Adrenal gland (tissue), 12 donors: ENCODE results near the gene SKOR2. TPM values are rescaled to one million over a fixed set of nuclear protein-coding genes. Genes with fewer than 3 reads are reported as not detected.

Experiments
- DNase-seq, 7 donors: peaks; one replicate each; pipeline ENCODE4 v3.0.0-alpha.2; 2019 to 2020
- H3K27ac ChIP-seq, 5 donors: fragments of 200-600 bp; sonication (generic) in 4 of 5; 1 replicate in 3 of 5; 2 replicates in 2 of 5; pipeline versions ENCODE4 v1.5.1 to v1.8.0; 2016 to 2020; ENCODE audit warnings: mild to moderate bottlenecking in 1 of 5
- H3K27me3 ChIP-seq: fragments of 200-600 bp; 2 replicates; pipeline ENCODE4 v1.8.0; 2021
- H3K36me3 ChIP-seq, 2 donors: fragments of 200-600 bp; replicated peaks in 1 of 2; 1 replicate in 1 of 2; 2 replicates in 1 of 2; pipeline versions ENCODE4 v1.5.1 to v1.8.0; 2018 to 2022
- H3K4me1 ChIP-seq, 2 donors: fragments of 200-600 bp; replicated peaks in 1 of 2; 1 replicate in 1 of 2; 2 replicates in 1 of 2; pipeline versions ENCODE4 v1.5.1 to v1.8.0; 2018 to 2021
- H3K4me3 ChIP-seq, 4 donors: fragments of 200-600 bp; sonication (generic) in 3 of 4; one replicate each; pipeline ENCODE4 v1.5.1; 2016 to 2018
- H3K9me3 ChIP-seq, 3 donors: fragments of 200-600 bp; sonication (generic) in 1 of 3; replicated peaks in 1 of 3; 1 replicate in 2 of 3; 2 replicates in 1 of 3; pipeline versions ENCODE4 v1.5.1 to v1.8.0; 2016 to 2021
- CTCF ChIP-seq, 6 experiments: fragments of 450-650 bp in 4 of 6; fragments of 200-600 bp in 2 of 6; sonication (generic) in 1 of 6; IDR thresholded peaks; 1 replicate in 5 of 6; 2 replicates in 1 of 6; pipeline versions ENCODE4 v1.5.1 to v1.8.0; 2016 to 2021; ENCODE audit warnings: antibody characterized with exemption in 6 of 6, mild to moderate bottlenecking in 2 of 6, moderate library complexity in 1 of 6
- POLR2A ChIP-seq, 2 donors: fragments of 450-650 bp; IDR thresholded peaks; one replicate each; pipeline ENCODE4 v1.6.1; 2017; ENCODE audit warnings: antibody characterized with exemption in 2 of 2, mild to moderate bottlenecking in 2 of 2, moderate library complexity in 1 of 2
- WGBS, 4 donors: extraction: QIAGEN DNeasy Blood & Tissue Kit in 2 of 4; methylation state at CpG; one replicate each; pipeline versions ENCODE4 v1.1.5 to v1.1.7; 2013 to 2017; 5-methylcytosine and 5-hydroxymethylcytosine counted together
- intact Hi-C, 2 donors: fragments of 100-400 bp; cut with DNase I; formaldehyde crosslinking; loops; one replicate each; pipeline versions ENCODE4 v1.14.1 to v1.15.0; 2022 to 2023
- polyA plus RNA-seq, 3 donors: library from polyadenylated mRNA; stranded (reverse); fragments of 200-250 nt in 2 of 3; fragments of 350-450 nt in 1 of 3; fragmentation: Illumina TruSeq in 1 of 3; extraction: RNeasy Lipid Tissue Mini Kit (QIAGEN cat#74804) in 1 of 3; gene quantifications; one replicate each; pipeline ENCODE4 v1.2.3, GENCODE V29; 2013 to 2014
- total RNA-seq, 9 donors: library from RNA; depleted of rRNA in 4 of 9; stranded (reverse); fragments of >200 nt in 4 of 9; fragments of 120-200 nt in 1 of 9; fragmentation: NEBNext Ultra II Directional in 1 of 9; extraction: Animal tissue kit (Norgen Biotek cat#: 25700) in 1 of 9; gene quantifications; one replicate each; pipeline versions ENCODE4 v1.1.0 to v1.2.4, GENCODE V29; 2013 to 2023
- donor health status: healthy with polysubstance abuse.
- donor health status: Bipolar disorder and iron deficiency.
- donor health status: DM: yes; HTN: yes; CAD: no.
- donor health status: DM: no; HTN: no; CAD: no.
- donor health status: DM: no; HTN: no; CAD: no.
- donor health status: DM: yes; HTN: yes; CAD: no.

Gene SKOR2
- total and polyA plus RNA-seq, 12 donors, result not detected

- Histone ChIP-seq H3K9me3 (no peaks in the 10 kb centered on the region), H3K4me3 (no peak overlapping the region), H3K27me3 (no peaks in the 10 kb centered on the region), H3K36me3 (no peaks in the 10 kb centered on the region), H3K4me1 (peaks cover 0 to 7% of the 10 kb centered on the region in 2 donors), H3K27ac (no peak overlapping the region)
- TF ChIP-seq CTCF (IDR thresholded peaks at IDR 0.05) (no peak), POLR2A (IDR thresholded peaks at IDR 0.05) (no peak)
- 46 to 59% (median 56%) methylated on average over 4 of the region's 4 CpGs for WGBS, 4 donors
- DNase-seq, result no peak
- intact Hi-C loops, result no loop called here
Measured at GRCh38 chr18:47179520-47179919, 71.9 kb downstream of the SKOR2 start.

GRCh38 chr18:47175898-47176575 lies 75.4 kb downstream of the SKOR2 start, which contains the start of gene IER3IP1:
Gene IER3IP1 (minus strand): TSS chr18:47176364. CDS start chr18:47176277, 87 bp downstream.
- Histone ChIP-seq H3K4me1 (peaks cover 0 to 16% of the 10 kb centered on the region in 2 donors), H3K4me3 (peak within 1 kb of the TSS; percentile 88 to 96 (median 92)), H3K27me3 (no peaks in the 10 kb centered on the region), H3K9me3 (no peaks in the 10 kb centered on the region), H3K27ac (peak within 1 kb of the TSS; percentile 60 to 88 (median 78)), H3K36me3 (no peaks in the 10 kb centered on the region)
- TF ChIP-seq CTCF (IDR thresholded peaks at IDR 0.05) (peak in 3 of 6 experiments; percentile 10 to 34 (median 25)), POLR2A (IDR thresholded peaks at IDR 0.05) (peak; percentile 56 to 77)
- WGBS, 4 donors, result 0 to 1% (median 0%) methylated on average over 9 to 48 of the region's 48 CpGs
- intact Hi-C loops, result no loop called here
- DNase-seq, result peak; percentile 89 to 95 (median 94)

- intact Hi-C loops, result no loop called here
- Histone ChIP-seq H3K27ac (peak overlapping the region in 4 of 5 donors; percentile 60 to 88 (median 82)), H3K27me3 (no peaks in the 10 kb centered on the region), H3K4me3 (peak overlapping the region; percentile 88 to 96 (median 92)), H3K4me1 (peaks cover 0 to 16% of the 10 kb centered on the region in 2 donors), H3K9me3 (no peaks in the 10 kb centered on the region), H3K36me3 (no peaks in the 10 kb centered on the region)
- no peak for TF ChIP-seq CTCF (IDR thresholded peaks at IDR 0.05)
- TF ChIP-seq POLR2A (IDR thresholded peaks at IDR 0.05), result no peak
- 4 to 8% (median 5%) methylated on average over 24 of the region's 24 CpGs for WGBS, 4 donors
- DNase-seq, result peak in 5 of 7 donors; percentile 20 to 59 (median 29)
Measured at GRCh38 chr18:47175283-47175897, 76.1 kb downstream of the SKOR2 start.

- intact Hi-C loops, result no loop called here
Measured at GRCh38 chr18:47174545-47175116, 76.8 kb downstream of the SKOR2 start.

More at GRCh38 chr18:47174545-47175116, 76.8 kb downstream of the SKOR2 start:
- no peak for TF ChIP-seq POLR2A (IDR thresholded peaks at IDR 0.05)
- TF ChIP-seq CTCF (IDR thresholded peaks at IDR 0.05), result no peak
- H3K9me3 ChIP-seq, result no peaks in the 10 kb centered on the region
- WGBS, 4 donors, result 82 to 89% (median 85%) methylated on average over 13 of the region's 13 CpGs
- DNase-seq, result no peak
- no peaks in the 10 kb centered on the region for H3K36me3 ChIP-seq
- H3K4me3 ChIP-seq, result peak overlapping the region in 1 of 4 donors; percentile 88
- no peak overlapping the region for H3K27ac ChIP-seq
- no peaks in the 10 kb centered on the region for H3K27me3 ChIP-seq
- peaks cover 0 to 16% of the 10 kb centered on the region in 2 donors for H3K4me1 ChIP-seq
